Measurements from ENCODE around the gene SYT8.

The SYT8 gene

DNA sequence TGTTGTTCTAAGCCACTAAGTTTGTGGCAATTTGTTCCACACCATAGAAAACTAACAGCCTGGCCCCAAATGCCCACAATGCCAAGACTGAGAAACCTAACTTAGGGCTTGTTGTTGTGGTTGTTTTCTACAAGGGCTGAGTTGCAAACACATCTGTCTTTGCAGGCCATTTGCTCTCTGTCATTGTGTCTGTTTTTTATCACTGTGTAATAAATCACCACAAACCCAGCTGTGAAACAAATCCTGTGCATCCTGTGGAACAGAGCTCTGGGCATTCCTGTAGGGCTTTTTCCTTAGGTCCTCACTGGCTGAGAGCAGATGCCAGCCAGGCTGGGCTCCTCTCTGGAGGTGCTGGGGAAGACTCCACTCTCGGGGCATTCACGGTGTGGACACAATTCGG lies 15.7 kb upstream of the SYT8 start:
- no peak for DNase-seq

DNA sequence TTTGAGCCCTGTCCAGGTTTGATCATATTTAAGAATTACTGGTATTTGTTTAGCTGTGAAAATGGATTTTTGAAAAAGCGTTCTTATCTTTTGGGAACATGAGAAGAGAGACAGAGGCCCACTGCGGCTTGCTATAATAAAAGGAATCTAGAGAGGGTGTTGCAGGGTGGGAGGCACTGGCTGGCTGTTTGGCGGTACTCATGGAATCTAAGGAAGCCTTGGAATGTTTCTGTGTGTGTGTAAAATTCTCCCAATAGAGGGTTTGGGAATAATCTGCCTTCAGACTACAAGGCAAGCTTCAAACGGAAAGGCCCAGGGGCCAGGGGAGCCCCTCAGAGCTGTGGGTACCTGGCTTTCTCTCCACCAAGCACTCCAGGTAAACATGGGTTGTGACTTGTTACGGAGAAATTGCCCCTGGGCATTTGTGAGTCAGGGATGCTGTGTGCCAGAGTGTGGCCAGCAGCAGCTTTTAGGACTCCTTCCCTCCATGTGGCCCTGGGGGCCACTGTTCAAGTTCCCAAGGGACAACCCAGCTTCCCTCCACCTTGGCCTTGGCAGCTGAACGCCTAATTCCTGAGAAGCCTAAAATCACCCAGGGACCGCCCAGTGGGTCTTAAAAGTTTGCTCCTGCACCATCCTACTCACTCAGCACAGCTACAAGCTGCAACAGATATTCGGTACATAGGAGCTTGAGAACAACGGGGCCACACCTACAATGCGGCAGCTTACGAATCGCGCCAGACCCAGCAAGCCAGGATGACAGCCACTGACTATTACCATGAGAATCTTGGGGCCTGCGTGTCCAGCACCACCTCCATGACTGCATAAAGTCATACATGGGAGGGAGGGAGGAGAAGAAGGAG lies 14.1 kb upstream of the SYT8 start:
- no peak for DNase-seq

DNA sequence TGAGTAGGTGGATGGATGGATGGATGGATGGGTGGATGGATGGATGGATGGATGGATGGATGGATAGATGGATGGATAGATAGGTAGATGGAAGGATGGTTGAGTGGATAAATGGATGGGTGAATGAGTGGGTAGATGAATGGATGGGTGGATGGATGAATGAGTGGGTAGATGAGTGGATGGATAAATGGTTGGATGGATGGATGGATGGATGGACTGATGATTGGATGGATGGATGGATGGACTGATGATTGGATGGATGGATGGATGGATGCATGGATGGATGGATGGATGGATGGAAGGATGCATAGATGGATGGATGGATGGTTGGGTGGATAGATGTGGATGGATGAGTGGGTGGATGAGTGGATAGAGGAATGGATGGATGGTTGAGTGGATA lies 13.2 kb upstream of the SYT8 start:
- no peak for DNase-seq

DNA sequence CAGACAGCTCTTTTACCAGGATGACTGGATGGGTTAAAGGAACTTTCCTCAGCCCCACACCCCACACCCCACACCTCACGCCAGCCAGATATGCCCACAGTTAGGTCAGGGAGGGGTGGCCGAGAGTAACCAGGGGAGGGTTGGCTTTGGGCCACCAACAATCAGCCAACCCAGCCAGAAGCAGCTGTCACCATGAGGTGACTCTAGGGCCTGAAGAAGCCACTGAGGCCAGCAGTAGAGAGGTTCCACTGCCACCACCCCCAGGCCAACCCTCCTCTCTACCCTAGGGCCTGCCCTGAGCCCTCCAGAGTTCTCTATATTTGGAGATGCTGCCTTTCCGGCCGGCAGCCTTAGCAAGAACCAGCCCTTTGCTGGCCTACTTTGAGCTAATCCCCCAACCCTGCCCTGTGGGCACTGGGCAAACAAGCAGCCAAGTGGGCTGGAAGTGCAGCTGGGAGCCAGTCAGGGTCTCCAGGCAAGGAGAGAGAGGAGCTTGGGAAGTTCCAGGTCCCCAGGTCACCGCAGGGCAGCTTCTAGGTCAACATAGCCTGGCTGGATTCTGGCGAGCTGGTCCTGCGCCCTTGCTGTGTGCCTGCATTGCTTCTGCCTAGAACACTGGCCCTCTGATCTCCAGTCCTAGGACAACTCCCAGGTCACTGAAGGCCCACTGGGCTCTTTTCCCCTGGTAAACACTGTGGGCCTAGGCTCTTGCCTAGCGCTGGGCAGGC lies 12.0 kb upstream of the SYT8 start:
- DNase-seq, result no peak

DNA sequence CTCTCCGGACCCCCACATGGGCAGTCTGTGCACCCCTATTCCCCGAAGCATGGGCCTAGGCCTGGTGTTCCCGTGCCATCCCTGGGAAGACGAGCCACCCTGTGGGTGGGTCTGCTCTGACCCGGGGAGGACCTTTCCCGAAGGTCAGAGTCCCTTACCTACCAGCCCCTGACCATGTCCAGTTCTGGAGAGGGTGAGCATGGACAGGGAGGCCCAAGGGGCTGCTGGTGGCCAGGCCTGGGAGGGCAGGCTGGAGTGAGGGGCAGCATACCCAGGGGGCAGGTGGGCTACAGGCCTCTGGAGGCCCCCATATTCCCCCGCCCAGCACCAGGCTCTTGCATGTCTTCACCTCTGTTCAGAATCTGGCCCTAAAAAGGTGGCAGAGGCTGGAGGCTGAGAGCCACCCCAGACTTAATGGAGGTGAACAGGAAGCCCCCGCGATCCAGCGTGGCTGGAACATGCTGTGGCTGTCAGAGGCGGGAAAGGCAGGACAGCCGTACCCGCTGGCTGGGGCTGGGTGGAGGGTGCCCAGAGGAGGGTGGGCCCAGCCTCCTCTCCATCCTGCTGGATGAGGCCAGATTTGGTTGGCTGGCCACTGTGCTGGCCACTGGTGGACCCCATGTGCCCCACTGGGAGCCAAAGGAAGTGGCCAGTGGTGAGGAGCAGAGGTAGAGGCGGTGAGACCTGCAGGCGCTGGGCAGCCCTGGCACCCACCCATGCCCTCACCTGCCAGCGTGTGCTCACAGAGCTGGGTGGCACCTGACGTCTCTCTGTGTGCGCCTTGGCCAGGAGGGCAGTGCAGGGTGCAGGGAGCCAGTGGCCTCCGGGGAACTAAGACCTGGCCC lies 11.2 kb upstream of the SYT8 start:
- DNase-seq, result peak; percentile 15

DNA sequence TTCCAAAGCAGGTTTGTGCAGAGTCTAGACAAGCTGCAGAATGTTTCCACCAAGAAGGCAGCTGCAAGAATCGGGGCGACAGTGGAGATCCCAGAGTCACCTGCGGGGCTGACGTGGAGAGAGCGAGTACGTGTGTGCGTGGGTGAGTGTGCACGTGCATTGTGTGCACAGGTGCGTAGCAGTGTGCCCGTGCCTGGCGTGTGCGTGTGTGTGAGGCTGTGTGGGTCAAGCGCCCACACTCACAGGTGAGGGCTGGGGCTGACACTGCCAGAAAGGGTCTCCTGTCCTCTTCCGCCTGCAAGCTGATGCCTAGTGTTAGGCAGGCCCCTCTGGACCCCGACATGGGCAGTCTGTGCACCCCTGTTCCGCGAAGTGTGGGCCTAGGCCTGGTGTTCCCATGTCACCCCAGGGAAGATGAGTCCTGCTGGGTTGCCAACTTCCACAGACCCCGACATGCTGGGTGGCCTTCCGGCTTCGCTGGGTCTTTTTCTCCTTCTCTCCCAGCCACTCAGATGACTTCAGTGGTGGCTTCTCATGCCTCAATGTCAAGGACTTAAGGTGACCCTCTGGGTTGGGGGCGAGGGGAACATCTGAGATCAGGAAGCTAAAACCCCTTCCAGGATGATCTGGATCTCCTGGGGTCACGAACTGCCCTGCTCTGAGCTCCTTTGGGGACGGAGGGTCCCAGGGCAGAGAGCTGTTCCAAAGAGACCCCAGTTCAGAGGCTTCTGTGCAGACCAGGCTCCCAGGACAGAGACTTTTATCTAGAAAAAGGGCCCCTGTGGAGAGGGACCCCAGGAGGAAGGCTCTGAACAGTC lies 10.4 kb upstream of the SYT8 start:
- DNase-seq, result no peak

DNA sequence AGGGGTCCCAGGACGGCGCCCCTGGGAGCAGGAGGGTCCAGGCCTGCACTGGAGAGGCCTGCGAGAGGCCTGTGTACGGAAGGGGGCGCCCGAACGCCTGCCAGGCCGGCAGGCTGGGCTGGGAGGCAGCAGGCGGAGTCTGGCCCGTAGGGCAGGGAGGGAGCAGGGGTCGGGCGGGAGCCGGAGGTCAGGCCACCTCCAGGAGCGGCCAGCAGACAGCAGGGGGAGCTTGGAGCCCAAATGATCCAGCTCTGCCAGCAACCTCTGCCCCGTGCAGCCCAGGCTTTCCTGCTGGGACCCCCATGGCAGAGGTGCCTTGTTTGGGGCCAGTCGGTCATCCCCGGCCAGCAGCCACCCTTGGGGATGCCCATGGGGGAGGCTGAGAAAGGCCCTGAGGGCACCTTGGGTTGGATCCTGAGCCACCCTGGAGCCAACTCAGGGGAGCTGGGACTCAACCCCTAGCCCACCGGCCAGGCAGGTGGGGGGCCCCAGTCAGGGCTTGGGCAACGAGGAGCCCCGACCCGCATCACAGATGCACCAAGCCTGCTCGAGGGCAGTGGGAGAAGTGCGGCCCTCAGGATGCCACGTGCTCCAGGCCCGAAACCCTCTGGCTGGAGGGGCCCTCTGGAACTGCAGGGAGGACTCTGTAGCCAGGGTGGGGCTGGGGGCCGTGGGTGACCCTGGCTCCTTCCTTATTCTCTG lies 9.6 kb upstream of the SYT8 start:
- no peak for DNase-seq

DNA sequence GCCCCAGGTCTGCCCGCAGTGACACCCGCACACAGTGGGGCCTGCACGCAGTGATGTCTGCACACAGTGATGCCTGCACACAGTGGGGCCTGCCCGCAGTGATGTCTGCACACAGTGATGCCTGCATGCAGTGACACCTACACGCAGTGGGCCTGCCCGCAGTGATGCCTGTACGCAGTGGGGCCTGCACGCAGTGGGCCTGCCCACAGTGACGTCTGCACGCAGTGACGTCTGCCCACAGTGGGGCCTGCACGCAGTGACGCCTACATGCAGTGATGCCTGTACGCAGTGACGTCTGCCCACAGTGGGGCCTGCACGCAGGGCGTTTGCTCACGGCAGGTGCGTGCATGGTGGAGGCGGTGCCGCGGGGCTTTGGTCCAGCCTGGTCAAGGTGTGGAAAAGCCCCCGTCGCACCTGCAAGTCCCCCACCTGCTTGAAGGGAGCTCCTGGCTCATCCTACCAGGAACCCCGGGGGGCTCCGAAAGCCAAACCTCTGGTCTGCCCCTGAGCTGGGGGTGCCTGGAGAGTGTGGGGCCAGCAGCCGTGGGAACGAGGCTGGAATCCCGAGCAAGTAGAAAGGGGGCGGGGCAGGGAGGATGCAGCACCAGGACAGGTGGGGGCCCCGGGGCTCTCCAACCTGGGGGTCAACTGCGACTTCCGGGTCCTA lies 8.9 kb upstream of the SYT8 start:
- no peak for DNase-seq

DNA sequence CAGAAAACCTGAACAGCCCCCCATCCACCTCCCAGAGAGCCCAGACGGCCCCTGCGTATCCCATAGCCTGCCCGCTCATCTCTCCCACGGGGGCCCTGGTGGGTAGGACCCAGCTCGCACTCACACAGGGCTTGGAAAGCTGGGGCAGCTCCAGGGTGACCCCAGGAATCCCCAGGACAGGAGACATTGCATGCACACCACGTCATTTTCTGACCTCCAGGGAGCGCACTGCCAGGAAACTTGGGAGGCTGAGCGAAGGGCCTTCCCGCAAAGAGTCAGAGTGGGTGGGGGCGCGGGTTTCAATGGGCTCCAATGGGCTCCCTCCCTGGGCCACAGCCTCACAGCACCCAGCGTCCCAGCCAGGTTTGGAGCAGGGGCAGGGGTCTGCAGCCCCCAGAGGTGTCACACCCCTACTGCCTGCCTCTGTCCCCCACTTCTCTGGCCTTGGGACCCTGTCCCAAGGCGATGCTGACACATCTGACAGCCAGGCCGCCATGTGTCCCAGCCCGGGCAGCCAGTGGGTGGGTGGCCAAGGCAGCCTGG lies 8.2 kb upstream of the SYT8 start:
- peak; percentile 78 for DNase-seq

DNA sequence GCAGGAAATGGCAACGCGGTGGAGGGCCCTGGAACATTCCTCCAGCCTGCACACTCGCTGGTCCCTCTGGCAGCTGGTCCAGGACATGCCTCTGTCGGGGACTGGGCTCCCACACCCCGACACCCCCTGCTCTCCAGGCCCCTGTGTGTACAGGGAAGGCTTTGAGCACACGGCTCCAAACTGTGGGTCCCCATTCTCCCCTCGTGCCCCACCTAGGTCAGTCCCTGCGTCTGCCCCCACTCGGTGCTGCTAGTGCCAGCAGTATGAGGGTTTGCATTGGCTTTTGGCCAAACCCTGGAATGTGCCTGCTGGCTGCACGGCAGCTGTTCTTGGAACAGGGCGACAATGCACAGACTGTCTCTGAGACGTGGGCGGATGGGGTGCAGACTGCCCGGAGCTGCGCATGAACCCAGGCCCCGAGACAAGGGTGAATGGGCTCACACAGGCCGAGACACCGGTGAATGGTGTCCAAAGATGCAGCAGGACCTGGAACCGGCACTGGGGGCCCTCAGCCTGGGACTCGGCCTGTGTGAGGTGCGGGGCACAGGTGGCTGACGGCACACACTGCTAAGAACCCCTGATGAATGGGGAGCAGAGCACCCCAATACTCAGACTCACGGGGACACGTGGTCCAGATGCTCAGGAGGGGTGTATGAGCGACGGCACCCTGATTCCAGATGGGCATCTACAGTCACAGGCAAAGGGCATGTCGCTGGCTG lies 7.5 kb upstream of the SYT8 start:
- DNase-seq, result peak; percentile 90

DNA sequence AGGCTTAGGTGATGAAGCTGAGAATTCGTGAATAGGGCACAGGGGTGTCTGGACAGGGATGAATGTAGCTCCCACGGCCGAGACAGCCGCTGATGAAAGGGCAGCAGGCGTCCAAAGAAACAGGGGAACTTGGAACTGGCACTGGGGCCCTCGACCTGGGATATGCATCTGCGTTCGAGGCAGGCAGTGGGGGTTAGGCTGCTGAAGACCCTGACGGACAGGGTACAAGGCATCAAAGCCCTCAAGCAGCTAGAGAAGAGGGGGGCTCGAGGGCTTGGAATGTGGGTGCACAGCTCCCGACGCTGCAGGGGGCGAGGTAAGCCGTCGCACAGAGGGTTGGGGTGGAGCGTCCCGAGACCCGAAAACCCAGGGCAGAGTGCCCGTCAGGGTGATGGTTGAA lies 6.9 kb upstream of the SYT8 start:
- no peak for DNase-seq

DNA sequence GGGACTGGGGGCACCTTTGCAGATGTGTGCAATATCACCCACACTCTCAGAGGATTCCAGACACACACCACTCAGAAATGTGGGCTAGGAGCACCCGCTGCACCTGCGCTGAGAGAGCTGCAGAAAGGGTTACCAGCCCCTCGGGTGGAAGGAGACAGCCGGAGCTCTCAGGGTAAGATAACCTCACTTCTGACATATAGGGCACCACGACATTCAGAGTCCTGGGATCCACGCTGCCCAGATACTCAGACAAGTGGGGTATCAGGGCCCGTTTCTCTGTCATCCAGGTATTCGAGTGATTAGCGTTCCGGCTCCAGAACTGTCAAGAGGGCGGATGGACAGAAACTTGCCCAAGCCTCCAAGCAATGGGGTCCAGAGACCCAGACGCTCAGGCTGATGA lies 6.2 kb upstream of the SYT8 start:
- no peak for DNase-seq

DNA sequence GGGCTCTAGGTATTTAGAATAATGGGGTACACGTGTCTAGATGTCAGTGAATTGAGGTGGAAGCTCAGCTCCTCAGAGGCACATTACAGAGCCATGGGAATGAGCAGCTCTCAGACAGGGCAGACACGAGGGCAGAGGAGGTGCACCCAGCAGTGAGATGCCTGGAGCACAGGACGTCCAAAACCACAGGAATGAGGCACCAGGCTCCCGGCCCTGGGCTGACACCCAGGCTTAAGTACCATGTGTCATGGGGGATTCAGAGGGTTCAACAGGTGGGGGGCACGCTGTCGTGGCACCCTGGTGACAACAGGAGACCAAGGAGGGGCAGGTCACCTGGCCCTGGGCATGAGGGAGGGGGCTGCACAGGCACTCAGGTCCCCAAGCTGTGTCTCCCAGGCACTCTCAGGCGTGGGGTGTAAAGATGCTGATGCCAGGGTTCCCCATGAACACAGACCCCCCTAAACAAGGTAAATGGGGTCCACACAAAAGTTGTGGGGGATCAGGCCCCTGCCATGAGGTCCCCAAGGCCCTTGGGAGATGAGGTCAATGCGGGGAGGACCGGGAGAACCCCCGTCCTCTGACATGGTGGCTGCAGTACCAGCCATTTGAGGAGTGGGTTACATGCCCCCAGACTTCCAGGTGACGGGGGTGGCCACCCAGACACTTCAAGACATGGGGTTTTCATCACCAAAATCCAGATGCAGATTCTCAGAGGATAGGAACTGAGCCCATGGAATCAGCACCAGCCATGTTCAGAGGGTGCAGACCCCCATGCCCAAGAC lies 5.6 kb upstream of the SYT8 start:
- DNase-seq, result no peak

DNA sequence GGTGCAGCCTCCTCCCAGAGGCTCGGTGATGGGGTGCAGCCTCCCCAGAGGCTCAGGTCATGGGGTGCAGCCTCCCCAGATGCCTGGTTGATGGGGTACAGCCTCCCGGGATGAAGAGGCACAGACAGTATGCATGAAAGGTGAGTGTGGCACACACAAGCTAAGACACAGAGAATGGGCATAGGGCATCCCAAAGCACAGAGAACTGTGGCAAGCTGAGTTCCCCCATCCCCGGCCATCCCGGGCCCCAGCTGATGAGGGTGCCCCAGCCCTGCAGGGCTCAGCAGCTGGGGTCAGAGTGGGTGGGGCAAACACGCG lies 4.8 kb upstream of the SYT8 start:
- DNase-seq, result no peak

DNA sequence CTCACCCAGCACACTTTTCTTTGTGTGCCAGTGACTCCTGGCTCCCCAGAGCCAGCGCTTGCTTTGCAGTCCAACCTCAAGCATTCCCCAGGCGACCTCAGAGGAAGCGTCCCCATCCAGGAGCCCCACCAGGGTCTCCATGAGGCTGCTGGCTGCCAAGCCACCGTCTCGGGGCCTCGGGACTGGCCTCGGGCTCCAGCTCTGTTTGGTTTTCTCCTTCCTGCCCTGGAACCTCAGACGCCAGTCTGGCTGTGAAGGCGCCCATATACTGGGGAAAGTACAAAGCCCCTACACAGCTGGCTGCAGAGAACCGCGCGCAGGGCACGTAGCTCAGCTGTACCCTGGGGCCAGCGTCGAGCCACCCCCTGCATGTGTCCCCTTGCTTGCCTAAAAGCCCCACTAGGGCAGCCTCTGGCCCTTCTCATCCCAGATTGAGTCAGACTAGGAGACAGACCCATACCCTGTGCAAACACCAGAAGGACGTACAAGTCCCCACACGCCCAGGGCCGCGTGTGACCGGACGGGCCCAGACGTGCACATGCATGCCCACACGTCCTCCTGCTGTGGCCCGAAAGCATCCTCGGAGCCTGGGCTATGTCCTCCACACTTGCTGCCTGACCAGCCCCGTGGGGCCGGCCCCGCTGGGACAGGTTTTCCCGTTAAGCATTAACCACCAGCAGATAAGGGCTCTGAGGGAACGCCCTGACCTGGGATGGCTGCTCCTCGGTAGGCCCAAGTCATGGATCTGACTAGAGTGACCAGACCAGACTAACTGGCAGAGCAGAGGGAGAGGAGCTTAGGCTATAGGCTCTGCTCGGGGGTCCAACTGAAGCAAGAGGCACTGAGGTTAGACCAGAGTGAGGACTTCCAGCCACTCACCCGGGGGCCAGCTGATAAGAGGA lies 4.2 kb upstream of the SYT8 start:
- peak; percentile 71 for DNase-seq

DNA sequence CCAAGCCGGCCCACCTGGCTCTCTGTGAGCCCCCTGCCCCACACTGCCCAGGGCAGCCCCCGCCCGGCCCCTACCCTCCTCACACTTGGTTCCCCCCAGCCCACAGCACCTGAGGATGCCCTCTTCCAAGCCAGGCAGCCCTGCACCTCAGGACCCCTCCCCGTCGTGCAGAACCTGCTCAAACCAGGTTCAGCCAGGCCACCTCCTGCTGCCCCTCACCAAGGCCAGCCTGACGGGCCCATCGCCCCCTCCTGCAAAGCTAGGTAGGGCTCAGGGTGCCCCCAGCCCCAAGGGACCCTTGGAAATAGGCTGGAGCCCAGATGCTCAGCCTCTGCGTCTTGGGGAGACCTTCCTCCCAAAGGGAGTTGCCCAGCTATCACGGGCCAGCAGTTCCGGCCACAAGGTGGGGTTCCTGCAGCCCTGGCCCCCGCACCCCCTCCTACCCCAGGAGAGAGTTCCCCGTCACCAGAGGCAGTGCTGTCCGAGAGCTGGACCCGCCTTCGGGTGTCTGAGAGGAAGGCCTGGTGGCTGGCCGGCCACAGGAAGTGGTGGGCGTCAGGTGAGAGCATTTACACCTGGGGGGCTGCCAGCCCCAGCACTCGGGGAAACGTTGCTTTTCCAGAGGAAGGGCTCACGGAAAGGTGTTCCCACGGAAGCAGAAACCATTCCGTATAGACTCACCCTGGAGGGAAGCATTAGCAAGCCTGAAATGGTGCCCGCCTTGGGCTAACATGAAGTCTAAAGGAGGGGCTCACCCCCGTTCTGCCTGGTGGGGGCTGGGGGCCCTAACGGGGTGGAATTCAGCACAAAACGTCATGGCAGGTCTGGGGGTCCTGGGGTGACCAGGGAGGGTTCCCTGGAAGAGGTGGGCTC lies 3.2 kb upstream of the SYT8 start:
- DNase-seq, result peak; percentile 24

DNA sequence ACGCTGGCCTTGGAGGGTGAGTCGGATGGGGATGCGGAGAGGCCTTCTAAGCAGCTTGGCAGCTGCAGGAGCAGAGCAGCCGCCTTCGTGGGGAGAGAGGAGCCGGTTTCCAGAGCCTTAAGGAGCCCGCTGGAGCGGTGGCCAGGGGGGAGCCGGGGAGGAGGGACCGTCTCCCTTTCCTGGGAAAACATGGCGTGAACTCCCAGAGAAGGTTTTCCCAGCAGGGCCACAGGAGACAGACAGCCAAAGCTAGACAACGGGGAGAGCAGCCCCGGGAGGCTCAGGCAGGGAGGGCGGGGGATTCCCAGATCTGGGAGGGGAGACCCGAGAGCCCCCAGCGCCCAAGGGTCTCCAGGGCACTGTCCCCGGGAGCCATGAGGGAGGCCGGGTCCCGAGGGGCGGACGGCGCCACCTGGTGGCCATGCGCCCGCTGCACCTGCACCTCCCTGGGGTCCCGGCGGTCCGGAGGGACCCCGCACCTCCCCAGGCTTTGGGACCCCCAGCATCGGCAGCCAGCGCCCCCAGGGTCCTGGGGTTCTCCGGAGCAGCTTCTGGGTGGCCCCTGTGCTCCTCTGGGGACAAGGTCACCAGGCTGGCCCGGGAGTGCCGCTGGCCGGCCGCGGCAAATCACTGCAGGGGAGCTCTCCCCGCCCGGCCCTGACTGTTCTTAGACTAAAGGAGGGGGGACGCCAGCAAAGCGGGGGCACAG lies 2.4 kb upstream of the SYT8 start:
- peak; percentile 55 for DNase-seq
